Transverse colon (tissue), 4 donors: ENCODE data around the gene TGIF2.

Experiments used
- CTCF ChIP-seq, 5 experiments: fragments of 200-600 bp in 3 of 5; fragments of 450-650 bp in 2 of 5; sonication (generic) in 3 of 5; IDR thresholded peaks; 1 replicate in 2 of 5; 2 replicates in 3 of 5; pipeline ENCODE4 v1.5.1; 2016 to 2017; ENCODE audit warnings: antibody characterized with exemption in 5 of 5, inconsistent platforms in 3 of 5, mild to moderate bottlenecking in 2 of 5, moderate library complexity in 1 of 5
- EP300 ChIP-seq: sonication (generic); formaldehyde crosslinking; IDR thresholded peaks from one replicate; pipeline ENCODE4 v1.6.1; 2017; ENCODE audit warnings: antibody characterized with exemption, low read depth
- POLR2A ChIP-seq: fragments of 450-650 bp; IDR thresholded peaks from one replicate; pipeline ENCODE4 v1.6.1; 2016; ENCODE audit warnings: antibody characterized with exemption, mild to moderate bottlenecking, moderate library complexity
- POLR2AphosphoS5 ChIP-seq, 3 donors: sonication (generic); formaldehyde crosslinking; IDR thresholded peaks; one replicate each; pipeline ENCODE4 v1.6.1; 2016; ENCODE audit warnings: antibody characterized with exemption in 3 of 3

- TF ChIP-seq CTCF (IDR thresholded peaks at IDR 0.05) (no peak), EP300 (no peak), POLR2A (no peak), POLR2AphosphoS5 (IDR thresholded peaks at IDR 0.05) (peak in 1 of 3 donors; percentile 13)
Observed at GRCh38 chr20:36543184-36544133, 29.9 kb upstream of the TGIF2 start.
